ENCODE measurements around the gene SNCA.

SNCA gene

GRCh38 chr4:89803036-89803435, 33.9 kb downstream of the SNCA start (continued):
- TF ChIP-seq ZNF596 (tag by site-specific recombination; IDR thresholded peaks at IDR 0.05) (no peak), PRDM4 (tag by site-specific recombination; IDR thresholded peaks at IDR 0.05) (no peak), ZNF335 (tag by site-specific recombination; conservative IDR thresholded peaks at IDR 0.05) (no peak), ZNF768 (tag by site-specific recombination; IDR thresholded peaks at IDR 0.05) (no peak), ZNF2 (tag by site-specific recombination; IDR thresholded peaks at IDR 0.05) (no peak)

GRCh38 chr4:89800527-89801103, 36.3 kb downstream of the SNCA start:
- H3K9me3 ChIP-seq (ENCODE audit: control insufficient read depth, insufficient read depth, low read depth, low read length): no peaks in the 10 kb centered on the region
- CTCF ChIA-PET: no interaction called here

GRCh38 chr4:89800012-89800516, 36.9 kb downstream of the SNCA start:
- POLR2A ChIA-PET: no interaction called here
- CTCF ChIA-PET: no interaction called here
- H3K36me3 ChIP-seq (ENCODE audit: control insufficient read depth in 2 of 2, insufficient read depth in 1 of 2, low read length in 2 of 2): no peaks in the 10 kb centered on the region
- no peak overlapping the region for H3K27ac ChIP-seq (ENCODE audit: extremely low read depth, low read depth, low read length)
- no peaks in the 10 kb centered on the region; the same call in 1 of the 2 replicates for H3K4me1 ChIP-seq (ENCODE audit: control insufficient read depth, insufficient read depth, low read length)
- no peaks in the 10 kb centered on the region for H3K9me3 ChIP-seq (ENCODE audit: control insufficient read depth, insufficient read depth, low read depth, low read length)
- H3K4me3 ChIP-seq (ENCODE audit: low read depth, low read length): no peak overlapping the region
- no peak for TF ChIP-seq ZNF555 (tag by site-specific recombination; conservative IDR thresholded peaks at IDR 0.05)
- no peak for TF ChIP-seq ZNF24 (tag by site-specific recombination; IDR thresholded peaks at IDR 0.05)
- no peak for TF ChIP-seq RBAK (tag by site-specific recombination; IDR thresholded peaks at IDR 0.05)
- no peak for TF ChIP-seq FEZF1 (tag by site-specific recombination; IDR thresholded peaks at IDR 0.05)
- TF ChIP-seq ZNF747 (tag by site-specific recombination; IDR thresholded peaks at IDR 0.05): no peak
- TF ChIP-seq ZNF549 (tag by site-specific recombination; IDR thresholded peaks at IDR 0.05): no peak
- TF ChIP-seq KLF8 (tag by site-specific recombination; IDR thresholded peaks at IDR 0.05): no peak
- TF ChIP-seq ZBTB26 (tag by site-specific recombination; optimal IDR thresholded peaks at IDR 0.05): no peak
- no peak for TF ChIP-seq ZNF473 (tag by site-specific recombination; IDR thresholded peaks at IDR 0.05)
- TF ChIP-seq SP2 (tag by site-specific recombination; IDR thresholded peaks at IDR 0.05): no peak

More at GRCh38 chr4:89800527-89801103, 36.3 kb downstream of the SNCA start:
- POLR2A ChIA-PET: no interaction called here
- no peak for TF ChIP-seq ZNF24 (tag by site-specific recombination; IDR thresholded peaks at IDR 0.05)
- TF ChIP-seq ZIC2 (tag by site-specific recombination; IDR thresholded peaks at IDR 0.05): no peak
- no peak for TF ChIP-seq ZEB2 (tag by site-specific recombination; IDR thresholded peaks at IDR 0.05)
- TF ChIP-seq ZNF26 (tag by site-specific recombination; IDR thresholded peaks at IDR 0.05): no peak
- no peak for TF ChIP-seq ZNF837 (tag by site-specific recombination; IDR thresholded peaks at IDR 0.05)
- no peak for TF ChIP-seq ZBTB26 (tag by site-specific recombination; optimal IDR thresholded peaks at IDR 0.05)
- TF ChIP-seq ZNF133 (tag by site-specific recombination; IDR thresholded peaks at IDR 0.05): no peak
- TF ChIP-seq SALL2 (tag by site-specific recombination; IDR thresholded peaks at IDR 0.05; ENCODE audit: borderline replicate concordance): no peak
- no peak for TF ChIP-seq PBX3 (CRISPR knock-in tag; IDR thresholded peaks at IDR 0.05)
- no peak for TF ChIP-seq ZNF626 (tag by site-specific recombination; IDR thresholded peaks at IDR 0.05)
- no peak for TF ChIP-seq ZNF423 (tag by site-specific recombination; IDR thresholded peaks at IDR 0.05)
- no peak for TF ChIP-seq ZNF623 (tag by site-specific recombination; IDR thresholded peaks at IDR 0.05)
- TF ChIP-seq REPIN1 (tag by site-specific recombination; IDR thresholded peaks at IDR 0.05; ENCODE audit: low read depth): no peak
- Histone ChIP-seq H3K27ac (ENCODE audit: extremely low read depth, low read depth, low read length) (no peak overlapping the region), H3K4me1 (ENCODE audit: control insufficient read depth, insufficient read depth, low read length) (peaks cover 3% of the 10 kb centered on the region; the same call in 1 of the 2 replicates), H3K36me3 (ENCODE audit: control insufficient read depth in 2 of 2, insufficient read depth in 1 of 2, low read length in 2 of 2) (no peaks in the 10 kb centered on the region), H3K4me3 (ENCODE audit: low read depth, low read length) (no peak overlapping the region)

All from HEK293 (cell line).